Measurements from ENCODE around the gene AUTS2.

DNA sequence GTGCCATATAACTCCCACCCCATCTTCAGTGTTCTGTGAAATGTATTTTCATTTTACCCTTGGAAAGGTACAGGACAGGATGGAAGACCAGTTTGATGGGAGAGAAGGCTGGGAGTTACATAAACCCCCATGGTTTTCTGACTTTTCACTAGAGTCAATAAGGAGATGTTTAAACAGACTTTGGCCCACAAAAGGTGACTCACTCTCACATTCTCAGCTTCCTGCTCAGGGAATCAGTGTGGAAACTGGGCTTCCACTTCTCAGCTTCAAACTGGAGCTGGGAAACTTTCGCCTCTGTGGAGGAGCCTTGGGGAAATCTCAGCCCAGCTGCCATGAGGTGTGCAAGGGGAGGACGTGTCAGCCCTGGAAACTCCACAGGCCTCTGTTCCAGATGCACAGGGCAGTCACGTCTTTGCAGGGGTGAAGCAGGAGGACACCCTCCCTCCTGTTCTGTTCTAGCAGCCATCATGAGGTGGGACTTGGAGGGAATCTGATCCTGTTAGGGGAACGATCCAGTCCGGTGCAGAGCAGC, 973.2 kb downstream of the AUTS2 start:
- TF ChIP-seq, protein P1, sequence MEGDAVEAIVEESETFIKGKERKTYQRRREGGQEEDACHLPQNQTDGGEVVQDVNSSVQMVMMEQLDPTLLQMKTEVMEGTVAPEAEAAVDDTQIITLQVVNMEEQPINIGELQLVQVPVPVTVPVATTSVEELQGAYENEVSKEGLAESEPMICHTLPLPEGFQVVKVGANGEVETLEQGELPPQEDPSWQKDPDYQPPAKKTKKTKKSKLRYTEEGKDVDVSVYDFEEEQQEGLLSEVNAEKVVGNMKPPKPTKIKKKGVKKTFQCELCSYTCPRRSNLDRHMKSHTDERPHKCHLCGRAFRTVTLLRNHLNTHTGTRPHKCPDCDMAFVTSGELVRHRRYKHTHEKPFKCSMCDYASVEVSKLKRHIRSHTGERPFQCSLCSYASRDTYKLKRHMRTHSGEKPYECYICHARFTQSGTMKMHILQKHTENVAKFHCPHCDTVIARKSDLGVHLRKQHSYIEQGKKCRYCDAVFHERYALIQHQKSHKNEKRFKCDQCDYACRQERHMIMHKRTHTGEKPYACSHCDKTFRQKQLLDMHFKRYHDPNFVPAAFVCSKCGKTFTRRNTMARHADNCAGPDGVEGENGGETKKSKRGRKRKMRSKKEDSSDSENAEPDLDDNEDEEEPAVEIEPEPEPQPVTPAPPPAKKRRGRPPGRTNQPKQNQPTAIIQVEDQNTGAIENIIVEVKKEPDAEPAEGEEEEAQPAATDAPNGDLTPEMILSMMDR (IDR thresholded peaks at IDR 0.05) = no peak
- TF ChIP-seq, protein P2, sequence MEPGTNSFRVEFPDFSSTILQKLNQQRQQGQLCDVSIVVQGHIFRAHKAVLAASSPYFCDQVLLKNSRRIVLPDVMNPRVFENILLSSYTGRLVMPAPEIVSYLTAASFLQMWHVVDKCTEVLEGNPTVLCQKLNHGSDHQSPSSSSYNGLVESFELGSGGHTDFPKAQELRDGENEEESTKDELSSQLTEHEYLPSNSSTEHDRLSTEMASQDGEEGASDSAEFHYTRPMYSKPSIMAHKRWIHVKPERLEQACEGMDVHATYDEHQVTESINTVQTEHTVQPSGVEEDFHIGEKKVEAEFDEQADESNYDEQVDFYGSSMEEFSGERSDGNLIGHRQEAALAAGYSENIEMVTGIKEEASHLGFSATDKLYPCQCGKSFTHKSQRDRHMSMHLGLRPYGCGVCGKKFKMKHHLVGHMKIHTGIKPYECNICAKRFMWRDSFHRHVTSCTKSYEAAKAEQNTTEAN (CRISPR knock-in tag; IDR thresholded peaks at IDR 0.05) = no peak
